Thymus (tissue), 11 donors: Measurements from ENCODE around the gene CNTN1. TPM values are rescaled to one million over a fixed set of nuclear protein-coding genes. Genes with fewer than 3 reads are reported as not detected.

Experiments
- DNase-seq, 9 donors: peaks; one replicate each; pipeline ENCODE4 v3.0.0-alpha.2; 2013; ENCODE audit warnings: low spot score in 9 of 9, low read depth in 6 of 9, missing footprints in 1 of 9
- H3K27ac ChIP-seq, 2 donors: one replicate each; pipeline ENCODE4 v1.5.1; 2013; ENCODE audit warnings: control low read depth in 1 of 2, low read depth in 1 of 2, low read length in 1 of 2, mild to moderate bottlenecking in 1 of 2, moderate library complexity in 1 of 2
- H3K27me3 ChIP-seq, 2 donors: one replicate each; pipeline ENCODE4 v1.5.1; 2013; ENCODE audit warnings: low read length in 1 of 2; ENCODE audit not compliant: control insufficient read depth in 2 of 2, insufficient read depth in 1 of 2
- H3K36me3 ChIP-seq, 2 donors: one replicate each; pipeline ENCODE4 v1.5.1; 2013; ENCODE audit warnings: low read length in 1 of 2, mild to moderate bottlenecking in 1 of 2, moderate library complexity in 1 of 2; ENCODE audit not compliant: control insufficient read depth in 2 of 2, insufficient read depth in 2 of 2
- H3K4me1 ChIP-seq, 2 donors: one replicate each; pipeline ENCODE4 v1.5.1; 2013; ENCODE audit warnings: low read length in 2 of 2; ENCODE audit not compliant: control insufficient read depth in 2 of 2, insufficient read depth in 2 of 2
- H3K4me3 ChIP-seq, 2 donors: one replicate each; pipeline ENCODE4 v1.5.1; 2013; ENCODE audit warnings: low read length in 2 of 2, control low read depth in 1 of 2, mild to moderate bottlenecking in 1 of 2
- H3K9me3 ChIP-seq, 2 donors: one replicate each; pipeline ENCODE4 v1.5.1; 2013; ENCODE audit warnings: low read length in 1 of 2, mild to moderate bottlenecking in 1 of 2; ENCODE audit not compliant: control insufficient read depth in 2 of 2, insufficient read depth in 1 of 2
- WGBS: extraction: QIAGEN DNeasy Blood & Tissue Kit; methylation state at CpG from one replicate; pipeline ENCODE4 v1.1.7; 2013; 5-methylcytosine and 5-hydroxymethylcytosine counted together
- polyA plus RNA-seq: library from polyadenylated mRNA; stranded (reverse); fragments of 200-250 nt; gene quantifications from one replicate; pipeline ENCODE4 v1.2.3, GENCODE V29; 2013
- total RNA-seq: library from RNA; stranded (reverse); fragments of 120-200 nt; gene quantifications from one replicate; pipeline ENCODE4 v1.2.4, GENCODE V29; 2013
- donor health status: healthy.

Gene CNTN1
- total and polyA plus RNA-seq, 2 donors, result 0.27 to 5.6 TPM

- DNase-seq, result no peak
- Histone ChIP-seq H3K4me3 (no peak overlapping the region), H3K27me3 (no peaks in the 10 kb centered on the region), H3K36me3 (no peaks in the 10 kb centered on the region), H3K9me3 (peaks cover 0 to 9% of the 10 kb centered on the region in 2 donors), H3K4me1 (no peaks in the 10 kb centered on the region), H3K27ac (no peak overlapping the region)
- WGBS, result 80% methylated on average over 12 of the region's 12 CpGs
Observed at GRCh38 chr12:40819436-40820108, 127.3 kb downstream of the CNTN1 start.

- no peaks in the 10 kb centered on the region for H3K27me3 ChIP-seq
- WGBS, result 57% methylated on average over 2 of the region's 2 CpGs
Observed at GRCh38 chr12:40820794-40821484, 128.7 kb downstream of the CNTN1 start.

GRCh38 chr12:40825156-40825555 is 132.9 kb downstream of the CNTN1 start:
- no peaks in the 10 kb centered on the region for H3K27me3 ChIP-seq
- no peak overlapping the region for H3K27ac ChIP-seq
- H3K36me3 ChIP-seq, result no peaks in the 10 kb centered on the region
- no peaks in the 10 kb centered on the region for H3K4me1 ChIP-seq
- no peaks in the 10 kb centered on the region for H3K9me3 ChIP-seq
- DNase-seq, result no peak
- no peak overlapping the region for H3K4me3 ChIP-seq

More at GRCh38 chr12:40820794-40821484, 128.7 kb downstream of the CNTN1 start:
- H3K4me3 ChIP-seq, result no peak overlapping the region
- H3K36me3 ChIP-seq, result no peaks in the 10 kb centered on the region
- DNase-seq, result no peak
- H3K9me3 ChIP-seq, result peaks cover 0 to 9% of the 10 kb centered on the region in 2 donors
- H3K27ac ChIP-seq, result no peak overlapping the region
- no peaks in the 10 kb centered on the region for H3K4me1 ChIP-seq

- no peaks in the 10 kb centered on the region for H3K4me1 ChIP-seq
- H3K4me3 ChIP-seq, result no peak overlapping the region
- DNase-seq, result no peak
- no peak overlapping the region for H3K27ac ChIP-seq
- H3K36me3 ChIP-seq, result no peaks in the 10 kb centered on the region
- no peaks in the 10 kb centered on the region for H3K27me3 ChIP-seq
- no peaks in the 10 kb centered on the region for H3K9me3 ChIP-seq
- 68% methylated on average over 17 of the region's 17 CpGs for whole genome bisulfite sequencing
Observed at GRCh38 chr12:40827683-40828592, 135.7 kb downstream of the CNTN1 start.

GRCh38 chr12:40828593-40828990 is 136.4 kb downstream of the CNTN1 start:
- no peaks in the 10 kb centered on the region for H3K27me3 ChIP-seq
- WGBS, result 88% methylated on average over 5 of the region's 5 CpGs
- no peaks in the 10 kb centered on the region for H3K36me3 ChIP-seq
- H3K9me3 ChIP-seq, result no peaks in the 10 kb centered on the region
- no peaks in the 10 kb centered on the region for H3K4me1 ChIP-seq
- H3K27ac ChIP-seq, result no peak overlapping the region
- H3K4me3 ChIP-seq, result no peak overlapping the region
- no peak for DNase-seq

- 75% methylated on average over 1 of the region's 1 CpG for WGBS
- H3K4me1 ChIP-seq, result no peaks in the 10 kb centered on the region
- no peak overlapping the region for H3K4me3 ChIP-seq
- H3K9me3 ChIP-seq, result no peaks in the 10 kb centered on the region
- H3K27me3 ChIP-seq, result no peaks in the 10 kb centered on the region
- H3K36me3 ChIP-seq, result no peaks in the 10 kb centered on the region
- DNase-seq, result no peak
- H3K27ac ChIP-seq, result no peak overlapping the region
Observed at GRCh38 chr12:40829738-40830144, 137.5 kb downstream of the CNTN1 start.

GRCh38 chr12:40831916-40832315 is 139.7 kb downstream of the CNTN1 start:
- no peaks in the 10 kb centered on the region for H3K9me3 ChIP-seq
- no peaks in the 10 kb centered on the region for H3K27me3 ChIP-seq
- H3K36me3 ChIP-seq, result no peaks in the 10 kb centered on the region
- no peak overlapping the region for H3K27ac ChIP-seq
- H3K4me1 ChIP-seq, result no peaks in the 10 kb centered on the region
- DNase-seq, result no peak
- no peak overlapping the region for H3K4me3 ChIP-seq

- H3K36me3 ChIP-seq, result no peaks in the 10 kb centered on the region
- H3K27me3 ChIP-seq, result no peaks in the 10 kb centered on the region
- 73% methylated on average over 2 of the region's 2 CpGs for WGBS
- DNase-seq, result no peak
- no peak overlapping the region for H3K27ac ChIP-seq
- H3K4me3 ChIP-seq, result no peak overlapping the region
- H3K9me3 ChIP-seq, result peaks cover 0 to 3% of the 10 kb centered on the region in 2 donors
- H3K4me1 ChIP-seq, result no peaks in the 10 kb centered on the region
Observed at GRCh38 chr12:40832668-40833067, 140.4 kb downstream of the CNTN1 start.

- Histone ChIP-seq H3K4me3 (no peak overlapping the region), H3K9me3 (peaks cover 0 to 8% of the 10 kb centered on the region in 2 donors), H3K36me3 (no peaks in the 10 kb centered on the region), H3K27ac (no peak overlapping the region), H3K4me1 (no peaks in the 10 kb centered on the region), H3K27me3 (no peaks in the 10 kb centered on the region)
- no peak for DNase-seq
- 92% methylated on average over 2 of the region's 2 CpGs for WGBS
Observed at GRCh38 chr12:40833818-40834217, 141.6 kb downstream of the CNTN1 start.
